Measurements from ENCODE around the gene SUSD4.

SUSD4 gene

DNA sequence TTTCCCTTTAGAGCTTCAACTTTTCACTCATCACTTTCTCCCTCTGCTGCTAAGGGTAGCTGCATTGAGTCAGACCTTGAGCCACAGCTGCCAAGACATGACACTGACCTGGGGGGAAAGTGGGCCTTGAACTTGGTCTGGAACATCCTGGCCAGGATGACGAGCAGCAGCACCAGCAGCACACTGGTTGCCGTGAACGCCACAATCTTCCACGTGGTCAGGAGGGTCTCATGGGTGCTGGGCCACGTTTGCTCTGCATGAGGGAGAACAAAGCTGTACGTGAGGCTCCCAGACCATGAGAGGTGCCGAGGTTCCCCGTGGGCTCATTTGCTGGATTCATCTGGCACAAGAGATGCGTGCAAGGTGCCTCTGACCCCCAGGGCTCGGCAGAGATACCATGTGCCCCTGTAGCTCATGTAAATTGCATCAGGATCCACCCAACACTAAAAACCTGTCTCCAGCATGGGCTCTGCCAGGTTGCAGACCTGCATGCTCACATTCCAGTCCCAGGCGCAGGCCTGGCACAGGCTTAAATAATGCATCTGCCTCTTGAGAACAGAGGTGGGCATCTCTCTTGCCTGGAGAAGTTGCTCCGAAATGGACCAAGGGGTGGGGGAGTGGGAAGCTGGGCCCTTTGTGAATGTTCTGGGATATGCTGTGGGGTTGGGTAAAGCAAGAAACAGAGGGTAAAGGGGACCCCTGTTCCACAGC is 136.3 kb downstream of the SUSD4 start:
- no peak for DNase-seq

DNA sequence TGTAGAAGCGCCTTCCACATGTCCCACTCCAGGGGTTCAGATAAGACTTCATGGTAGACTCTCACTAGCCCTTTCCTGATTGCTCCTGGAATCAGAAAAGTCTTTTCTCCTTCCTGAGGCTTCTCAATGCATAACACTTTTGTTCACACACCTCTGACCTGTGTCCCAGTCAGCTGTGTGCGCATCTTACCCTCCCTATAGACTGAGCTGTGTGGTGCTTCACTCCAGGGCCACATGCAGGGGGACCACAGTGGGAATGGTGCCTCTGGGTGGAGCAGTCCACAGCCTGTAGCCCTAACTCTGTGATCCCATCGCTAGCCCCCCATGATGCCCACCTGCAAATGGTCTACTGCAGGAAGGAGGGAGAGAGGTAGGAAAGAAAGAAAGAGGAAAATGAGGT is 136.9 kb downstream of the SUSD4 start:
- no peak for DNase-seq

DNA sequence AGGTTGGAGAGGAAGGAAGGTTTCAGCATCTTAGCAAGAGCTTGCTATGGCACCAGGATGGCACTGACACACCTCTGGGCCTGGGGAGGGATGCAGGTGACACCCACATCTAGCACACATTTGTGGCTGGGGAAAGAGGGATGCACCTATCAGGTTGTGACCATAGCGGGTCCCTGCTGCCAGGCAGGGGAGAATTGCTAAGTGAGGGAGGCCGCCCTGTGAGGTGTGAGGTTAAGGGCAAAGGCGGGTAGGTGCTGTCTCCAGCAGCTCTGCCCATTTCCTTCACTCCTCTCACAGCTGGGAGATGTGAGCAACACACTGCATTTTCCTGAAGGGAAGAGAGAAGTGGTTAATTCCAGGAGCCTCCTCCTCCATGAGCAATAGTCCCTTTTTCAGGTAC is 137.7 kb downstream of the SUSD4 start:
- DNase-seq, result peak; percentile 44

DNA sequence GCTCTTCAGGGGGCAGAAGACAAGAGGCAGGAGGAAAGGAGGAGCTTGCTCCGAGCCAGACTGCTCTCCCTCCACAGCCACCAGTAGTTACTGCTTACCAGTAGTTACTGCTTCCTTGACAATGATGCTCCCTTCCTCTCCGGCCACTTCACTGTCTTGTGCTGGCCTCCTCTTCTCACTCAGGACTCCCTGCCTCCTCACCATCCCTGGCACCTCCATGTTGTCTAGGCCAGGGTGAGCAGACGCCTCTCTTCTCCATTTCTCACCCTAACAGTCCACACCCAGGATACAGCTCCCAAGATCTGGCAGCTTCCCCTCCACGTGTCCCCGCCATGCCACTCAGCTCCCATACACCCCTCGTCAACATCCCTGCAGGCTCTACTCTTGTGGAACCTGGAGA is 138.5 kb downstream of the SUSD4 start:
- peak; percentile 30 for DNase-seq

DNA sequence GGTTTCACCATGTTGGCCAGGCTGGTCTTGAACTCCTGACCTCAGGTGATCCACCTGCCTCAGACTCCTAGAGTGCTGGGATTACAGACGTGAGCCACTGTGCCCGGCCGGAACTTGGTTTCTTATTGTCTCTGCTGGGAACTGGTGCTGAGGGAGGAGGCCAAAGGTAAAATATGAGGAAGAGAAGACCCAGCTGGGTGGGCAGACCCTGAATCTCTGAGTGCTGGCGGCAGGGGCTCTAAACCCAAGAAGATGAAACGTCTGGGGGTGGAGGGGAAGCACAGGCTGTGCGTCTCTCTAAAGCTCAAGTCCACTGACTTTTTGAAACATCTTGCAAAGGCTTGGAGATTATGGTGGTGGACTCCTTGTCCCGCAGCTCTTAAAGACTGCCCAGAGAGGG is 138.9 kb downstream of the SUSD4 start:
- peak; percentile 33 for DNase-seq

DNA sequence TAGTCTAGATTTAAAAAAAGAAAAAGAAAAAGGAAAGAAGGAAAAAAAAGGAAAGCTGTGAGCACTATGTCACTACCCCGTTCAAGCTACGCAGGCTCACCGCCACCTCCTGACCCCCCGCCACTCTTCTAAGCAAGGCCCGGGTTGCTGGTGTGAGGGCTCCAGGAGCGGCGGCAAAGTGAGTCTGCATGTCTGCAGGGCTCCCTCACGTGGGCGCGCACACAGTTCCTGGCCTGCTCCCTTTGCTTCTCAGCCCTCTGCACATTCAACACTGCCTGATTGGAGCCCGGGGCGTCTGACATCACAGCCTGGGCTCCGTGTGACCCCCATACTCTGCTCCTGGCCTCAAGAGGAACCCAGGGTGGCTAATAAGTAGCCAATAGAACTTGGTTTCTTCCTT is 139.5 kb downstream of the SUSD4 start:
- DNase-seq, result peak; percentile 24

DNA sequence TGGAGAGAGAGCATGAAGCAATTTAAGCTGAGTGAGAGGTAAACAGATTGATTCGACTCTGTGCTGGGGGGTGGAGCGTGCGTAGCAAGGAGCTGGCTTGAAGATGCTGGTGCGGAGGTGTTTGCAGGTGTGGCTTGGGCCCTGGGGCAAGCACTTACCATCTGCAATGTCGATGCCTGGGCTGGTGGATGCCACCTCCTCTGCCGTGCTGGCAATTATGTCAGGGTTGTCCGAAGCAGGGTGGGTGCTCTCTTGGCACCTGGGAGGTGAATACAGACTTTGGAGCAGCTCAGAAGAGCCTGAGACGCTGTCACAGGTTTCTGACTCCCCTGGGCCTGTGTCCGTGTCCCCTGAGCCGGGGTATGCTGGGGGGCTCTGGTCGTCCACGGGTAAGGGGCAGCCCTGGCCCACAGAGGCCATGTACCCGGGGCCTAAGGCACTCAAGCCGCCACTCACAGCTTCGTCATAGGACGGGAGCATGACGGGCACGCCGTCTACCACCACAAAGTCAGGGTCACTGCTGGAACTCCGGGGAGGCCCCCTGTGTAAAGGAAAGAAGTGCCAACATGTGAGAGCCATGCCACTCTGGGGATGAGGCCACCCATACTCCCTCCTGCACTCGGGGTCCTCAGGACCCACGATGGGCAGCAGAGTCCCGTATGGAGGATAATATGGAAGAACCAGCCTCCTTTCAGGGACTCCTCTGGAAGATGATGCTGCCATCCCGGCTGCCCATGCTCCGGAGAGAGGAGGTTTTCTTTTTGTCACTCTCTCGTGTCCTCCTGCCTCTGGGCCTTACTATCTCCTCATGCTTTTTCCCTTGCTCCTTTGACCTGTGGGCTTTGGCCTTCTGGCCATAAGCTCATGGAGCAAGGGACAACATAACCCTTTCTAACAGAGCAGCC is 140.6 kb downstream of the SUSD4 start:
- DNase-seq, result peak; percentile 48

DNA sequence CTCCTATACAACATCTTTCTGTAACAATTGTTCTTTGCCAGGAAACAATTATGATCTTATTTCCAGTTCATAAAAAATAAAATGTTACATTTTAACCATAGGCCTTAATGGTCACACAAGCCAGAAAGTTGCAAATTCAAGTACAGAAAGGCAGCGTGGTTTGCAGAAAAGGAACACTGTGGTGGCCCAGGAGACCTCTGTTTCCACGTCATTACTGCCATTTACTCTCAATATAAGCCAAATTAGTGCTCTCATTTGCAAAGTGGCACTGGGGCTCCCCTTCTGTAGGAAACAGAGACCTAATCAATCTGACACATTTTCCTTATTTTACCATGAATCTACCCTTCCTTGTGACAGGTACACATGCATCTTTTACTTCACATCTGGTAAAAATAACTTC is 141.6 kb downstream of the SUSD4 start:
- peak; percentile 7 for DNase-seq

DNA sequence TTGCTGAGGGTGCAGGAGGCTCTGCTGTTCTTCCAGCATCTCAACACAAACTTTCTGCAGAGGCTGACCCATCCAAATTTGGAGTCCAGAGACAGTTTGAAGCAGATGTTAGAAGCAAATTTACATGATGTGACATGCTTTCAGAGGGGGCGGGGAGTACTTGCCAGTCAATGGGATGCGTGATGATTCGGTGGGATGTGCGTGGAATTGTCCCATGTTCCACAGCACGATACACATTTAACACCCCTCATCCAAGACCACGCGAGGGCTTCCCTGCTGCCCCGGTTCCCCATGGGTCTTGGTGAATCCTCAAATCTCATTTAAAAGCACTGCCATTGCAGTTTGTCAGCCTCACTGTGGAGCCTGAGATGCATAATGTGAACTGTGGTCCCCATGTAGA is 142.3 kb downstream of the SUSD4 start:
- DNase-seq, result peak; percentile 28

DNA sequence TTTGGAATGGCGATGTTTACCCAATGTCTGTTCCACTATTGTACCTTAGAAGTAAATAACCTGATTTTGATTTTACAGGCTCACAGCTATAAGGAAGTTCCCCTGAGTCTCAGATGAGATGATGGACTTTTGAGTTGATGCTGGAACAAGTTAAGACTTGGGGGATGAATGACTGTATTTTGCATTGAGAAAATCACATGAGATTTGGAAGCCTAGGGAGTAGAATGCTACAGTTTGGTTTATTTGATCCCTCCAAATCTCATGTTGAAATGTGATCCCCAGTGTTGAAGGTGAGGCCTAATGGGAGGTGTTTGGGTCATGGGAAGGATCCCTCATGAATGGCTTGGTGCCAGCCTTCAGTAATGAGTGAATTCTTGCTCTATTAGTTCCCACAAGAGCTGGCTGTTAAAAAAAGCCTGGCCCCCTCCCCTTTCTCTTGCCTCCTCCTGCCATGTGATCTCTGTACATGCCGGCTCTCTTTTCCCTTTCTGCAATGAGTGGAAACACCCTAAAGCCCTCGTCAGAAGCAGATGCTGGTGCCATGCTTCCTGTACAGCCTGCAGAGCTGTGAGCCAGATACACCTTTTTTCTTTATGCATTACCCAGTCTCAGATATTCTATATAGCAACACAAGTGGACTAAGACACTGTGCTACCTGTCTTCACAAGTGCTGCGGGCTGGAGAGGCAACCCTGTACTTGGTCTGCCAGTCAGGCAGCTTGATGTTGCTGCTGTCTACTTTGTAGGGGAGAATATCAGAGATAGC is 143.9 kb downstream of the SUSD4 start:
- no peak for DNase-seq

DNA sequence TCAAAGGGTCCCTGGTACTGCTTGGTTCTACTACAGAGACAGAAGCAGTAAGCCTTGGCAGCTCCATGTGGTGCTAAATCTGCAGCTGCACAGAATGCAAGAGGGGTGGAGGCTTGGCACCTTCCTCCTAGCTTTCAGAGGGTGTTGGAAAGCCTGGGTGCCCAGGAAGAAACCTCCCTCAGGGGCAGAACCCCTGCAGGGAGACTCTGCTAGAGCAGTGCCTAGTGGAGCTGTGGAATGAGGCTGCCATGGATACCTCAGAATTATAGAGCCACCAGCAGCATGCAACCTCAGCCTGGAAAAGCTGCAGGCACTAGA is 144.7 kb downstream of the SUSD4 start:
- DNase-seq, result no peak

DNA sequence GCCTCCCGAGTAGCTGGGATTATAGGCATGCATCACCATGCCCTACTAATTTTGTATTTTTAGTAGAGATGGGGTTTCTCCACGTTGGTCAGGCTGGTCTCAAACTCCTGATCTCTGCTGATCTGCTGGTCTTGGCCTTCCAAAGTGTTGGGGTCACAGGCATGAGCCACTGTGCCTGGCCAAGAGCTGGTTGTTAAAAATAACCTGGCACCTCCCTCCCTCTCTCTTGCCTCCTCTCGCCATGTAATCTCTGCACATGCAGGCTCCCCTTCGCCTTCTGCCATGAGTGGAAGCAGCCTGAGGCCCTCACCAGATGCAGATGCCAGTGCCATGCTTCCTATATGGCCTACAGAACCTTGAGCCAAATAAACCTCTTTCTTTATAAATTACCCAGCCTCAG is 146.2 kb downstream of the SUSD4 start:
- no peak for DNase-seq

DNA sequence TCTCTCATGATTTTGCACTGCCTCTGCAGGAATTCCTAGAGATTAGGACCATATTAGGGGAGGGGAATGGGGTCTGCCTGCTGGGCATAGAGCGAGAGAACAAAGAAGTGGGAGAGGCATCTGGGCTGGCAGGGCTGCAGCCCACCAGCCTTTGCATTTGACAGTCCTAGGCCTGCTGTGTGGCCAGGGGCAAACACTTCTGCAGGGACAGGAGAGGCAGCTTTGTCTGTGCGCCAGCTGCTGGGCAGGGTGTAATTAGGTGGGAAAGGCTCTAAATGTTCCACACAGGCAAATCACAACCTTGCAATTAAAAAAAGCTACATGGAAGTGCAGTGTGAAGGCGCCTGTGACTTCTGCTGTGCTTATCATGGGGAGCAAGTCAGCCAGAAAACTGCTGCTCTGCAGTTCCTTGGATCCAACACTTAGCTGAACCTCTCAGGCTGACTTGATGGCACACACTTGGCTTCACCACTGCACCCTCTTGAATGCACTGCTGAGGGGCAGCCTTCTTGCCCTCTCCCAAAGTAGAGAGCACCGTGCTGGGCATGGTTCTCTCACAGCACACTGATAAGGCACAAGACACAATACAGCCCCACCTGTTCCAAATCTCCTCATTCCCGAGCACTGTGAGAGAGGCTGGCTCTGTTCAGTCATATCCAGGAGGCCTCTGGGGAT is 147.3 kb downstream of the SUSD4 start:
- DNase-seq, result no peak

DNA sequence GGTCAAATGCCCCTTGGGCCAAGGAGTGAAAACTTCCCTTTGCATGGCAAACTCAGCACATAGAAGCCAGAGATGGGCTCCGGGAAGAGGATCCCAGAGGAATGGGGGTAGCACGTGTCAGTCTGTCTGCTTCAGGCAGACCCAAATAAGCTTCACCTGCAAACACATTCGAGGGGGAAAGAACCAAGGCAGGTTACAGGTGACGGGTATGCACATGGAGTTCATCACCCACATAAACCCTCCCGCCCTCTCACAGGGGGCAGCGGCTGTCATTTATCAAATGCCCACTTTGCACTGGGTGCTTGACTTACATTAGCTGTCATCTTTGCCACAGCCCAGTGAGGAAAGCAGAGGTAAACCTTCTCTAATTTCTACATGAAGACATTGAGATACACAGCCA is 147.9 kb downstream of the SUSD4 start:
- no peak for DNase-seq

DNA sequence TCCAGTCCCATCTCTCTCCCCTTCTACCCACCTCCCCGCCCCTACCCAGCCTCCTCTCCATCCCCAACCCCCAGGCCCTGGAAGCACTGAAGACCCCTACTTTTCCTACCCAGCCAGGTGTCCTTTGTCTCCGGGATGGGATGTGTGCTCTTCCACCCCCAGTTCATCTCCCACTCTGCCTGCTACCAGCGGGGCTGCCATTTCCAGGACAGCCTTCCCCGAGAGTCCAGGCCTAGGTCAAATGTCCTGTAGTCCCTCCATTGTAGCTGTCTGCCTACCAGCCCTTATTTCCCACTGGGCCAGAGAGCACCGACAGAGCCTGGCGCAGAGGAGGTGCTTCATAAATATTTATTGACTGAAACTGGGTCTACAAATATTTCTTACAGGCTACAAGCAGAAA is 148.9 kb downstream of the SUSD4 start:
- DNase-seq, result no peak

DNA sequence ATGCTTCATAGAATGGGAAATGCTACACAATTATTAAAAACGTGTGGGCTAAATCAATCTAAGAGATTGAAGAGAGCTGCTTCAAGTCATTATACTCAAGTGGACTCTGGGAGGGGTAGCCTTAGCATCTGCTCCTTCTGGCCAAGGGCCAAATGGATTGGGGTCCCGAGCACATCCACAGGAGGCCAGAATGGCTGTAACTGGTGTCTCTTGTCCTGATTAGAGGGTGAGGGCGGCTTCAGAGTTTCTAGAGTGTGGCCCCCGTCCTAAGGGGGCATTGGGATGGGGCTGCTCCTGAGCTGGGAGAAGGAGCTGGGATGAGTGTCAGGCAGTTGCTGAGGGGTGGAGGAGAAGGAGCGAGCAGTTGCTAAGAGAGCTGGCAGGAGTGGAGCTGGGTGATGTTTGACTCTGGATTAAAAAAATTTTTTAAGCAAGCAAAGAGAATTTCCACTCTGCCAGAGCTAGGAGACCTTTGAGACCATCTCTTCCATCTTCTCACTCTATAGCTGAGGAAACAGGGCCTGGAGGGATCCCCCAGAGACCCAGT is 149.6 kb downstream of the SUSD4 start:
- DNase-seq, result no peak

DNA sequence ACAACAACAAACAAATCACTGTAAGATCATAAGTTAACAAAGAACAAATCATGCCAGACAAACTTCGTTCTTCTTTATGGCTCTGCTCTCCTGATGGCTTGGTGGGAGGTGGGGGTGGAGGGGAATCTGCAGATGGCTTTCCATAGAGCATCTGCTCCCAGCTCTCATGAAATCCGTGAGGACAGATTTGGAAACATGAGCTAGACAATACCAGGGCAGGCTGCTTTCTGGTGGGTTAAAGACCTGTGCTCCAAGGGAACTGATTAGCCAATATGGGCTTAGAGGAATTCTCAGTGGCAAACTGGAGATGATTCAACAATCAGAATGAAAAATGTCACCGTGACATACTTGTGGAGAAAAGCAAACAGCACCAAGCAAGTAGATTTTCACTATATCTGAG is 151.5 kb downstream of the SUSD4 start:
- DNase-seq, result no peak

DNA sequence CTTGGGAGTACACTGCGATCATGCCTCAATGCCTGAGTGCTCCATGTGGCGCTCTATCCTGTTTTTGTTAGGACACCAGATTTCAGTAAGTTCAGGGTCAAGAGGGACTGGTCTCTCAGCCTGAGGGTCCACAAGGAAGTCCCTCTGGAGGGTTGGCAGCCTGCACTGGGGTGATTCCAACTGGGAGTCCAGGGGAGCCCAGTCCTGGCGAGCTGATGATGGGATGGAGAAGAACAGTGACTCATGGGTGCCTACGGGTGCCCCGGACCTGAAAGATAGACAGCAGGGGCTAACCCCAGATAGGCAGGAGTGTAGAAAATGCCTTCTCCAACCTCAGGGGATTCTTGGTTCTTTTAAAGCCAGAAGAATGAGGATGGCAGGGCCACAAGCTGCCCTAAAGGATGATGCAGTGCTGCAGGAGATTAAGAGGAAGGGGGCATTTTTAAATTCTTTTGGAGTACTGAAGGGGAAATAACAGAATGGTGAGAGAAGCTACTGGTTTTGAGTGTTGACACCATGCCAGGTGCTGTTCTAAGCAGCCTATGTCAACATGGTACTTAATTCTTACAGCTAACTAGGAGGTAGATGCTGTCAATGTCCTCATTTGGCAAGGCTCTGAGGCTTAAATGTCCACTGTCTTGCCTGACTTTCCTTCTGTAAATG is 152.5 kb downstream of the SUSD4 start:
- no peak for DNase-seq

DNA sequence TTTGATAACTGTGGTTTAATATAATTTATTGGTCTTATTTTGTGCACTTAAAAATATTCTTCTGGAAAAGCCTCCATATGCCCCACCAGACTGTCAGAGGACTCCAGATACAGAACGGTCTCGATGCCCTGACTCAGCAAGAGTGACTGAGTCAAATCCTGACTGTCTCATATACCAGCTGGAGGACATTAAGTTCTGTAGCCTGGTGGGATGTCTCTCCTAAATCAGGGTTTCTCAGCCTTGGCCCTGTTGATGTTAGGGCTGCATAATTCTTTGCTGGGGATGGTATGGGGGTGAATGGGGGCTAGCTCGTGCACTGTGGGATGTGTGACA is 153.2 kb downstream of the SUSD4 start:
- DNase-seq, result no peak

DNA sequence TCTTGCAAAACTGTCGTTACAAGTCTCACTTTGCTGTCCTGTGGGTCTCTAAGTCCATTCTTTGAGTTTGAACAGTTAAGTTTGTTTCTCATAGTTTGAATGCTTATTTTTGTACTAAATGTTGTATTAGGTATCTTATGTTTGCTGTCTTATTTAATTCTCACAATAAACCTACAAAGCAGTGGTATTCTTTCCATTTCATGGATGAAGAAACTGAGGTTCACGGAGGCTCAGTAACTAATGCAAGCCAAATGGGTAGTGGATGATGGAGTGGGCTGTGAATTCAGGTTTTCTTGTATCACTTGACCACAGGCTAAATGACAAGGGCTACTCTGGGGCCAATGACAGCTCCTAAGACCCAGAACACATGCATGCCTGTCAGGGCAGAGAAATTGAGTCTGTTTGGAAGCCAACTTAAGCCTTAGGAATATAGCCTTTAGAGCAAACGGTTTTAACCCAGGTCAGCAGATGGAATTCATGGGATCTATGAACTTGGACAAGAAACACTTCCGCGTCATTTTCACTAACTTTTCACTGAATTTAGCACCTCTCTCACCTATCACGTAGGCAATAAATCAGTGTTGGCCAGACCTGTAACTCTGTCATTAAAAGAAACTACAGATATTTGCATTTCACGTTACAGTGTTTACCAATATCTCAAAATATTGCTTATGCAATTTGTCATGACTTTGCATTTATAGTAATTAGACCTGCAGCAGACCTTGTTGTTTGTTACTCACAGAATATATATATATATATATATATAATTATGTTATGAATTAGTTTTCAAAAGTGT is 153.8 kb downstream of the SUSD4 start:
- DNase-seq, result no peak

DNA sequence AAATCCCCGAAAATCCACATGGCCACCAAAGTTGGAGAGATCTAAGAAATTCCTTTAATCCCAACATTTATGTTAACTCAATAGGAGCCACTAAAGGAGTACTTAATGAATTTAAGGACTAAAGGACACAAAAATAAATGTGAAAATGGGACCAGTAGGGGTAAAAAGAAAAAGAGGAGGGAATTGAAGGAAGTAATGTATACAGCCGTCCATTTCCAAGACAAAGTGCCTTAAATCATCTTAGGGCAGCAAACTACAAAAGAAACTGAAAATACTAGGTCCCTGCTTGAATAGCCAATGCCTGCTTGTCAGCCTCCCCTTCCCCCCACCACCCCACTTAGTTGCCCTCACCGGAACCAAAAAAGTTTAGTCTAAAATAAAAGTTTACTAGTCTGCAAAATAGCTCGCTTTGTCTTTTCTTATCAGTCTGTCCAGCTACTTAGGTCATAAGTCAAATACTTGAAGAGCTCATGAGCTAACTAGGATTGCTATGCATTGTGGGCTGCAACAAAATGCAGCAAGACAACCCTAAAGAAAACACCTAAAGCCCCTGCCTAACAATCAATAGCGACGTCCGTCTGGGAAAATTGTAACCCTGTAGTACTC is 154.6 kb downstream of the SUSD4 start:
- no peak for DNase-seq

All from activated CD8-positive, alpha-beta memory T cell treated with anti-CD3 and anti-CD28 coated beads for 24 hours (primary cell).